Measurements from ENCODE around the gene TTC21B.

- no peak for TF ChIP-seq CTCF (IDR thresholded peaks at IDR 0.05; ENCODE audit: insufficient read depth, low read length)
- no peak for TF ChIP-seq GABPA (IDR thresholded peaks at IDR 0.05; ENCODE audit: low read depth)
Observed at GRCh38 chr2:165847001-165847400, 106.6 kb downstream of the TTC21B start.

Data from HL-60 (cell line).